NCI-H2196 treated with DMSO at 0.1 percent for 48 hours (cell line): ENCODE data around the gene POU2AF1.
"Not testable (repeated sequence)": the region's sequence is repeated elsewhere in the genome, so short reads cannot be mapped to it uniquely, and the experiment has no call there.

Experiments used
- DNase-seq: peaks from one replicate; lab custom pipeline; 2025; ENCODE audit not compliant: unreplicated experiment; lab: John Stamatoyannopoulos, UW

The POU2AF1 gene

GRCh38 chr11:111320728-111321568 is 58.1 kb downstream of the POU2AF1 start:
- no peak for DNase-seq

- not testable (repeated sequence) for DNase-seq
Measured at GRCh38 chr11:111320199-111320598, 58.9 kb downstream of the POU2AF1 start.

GRCh38 chr11:111319296-111319695 is 59.8 kb downstream of the POU2AF1 start:
- no peak for DNase-seq

GRCh38 chr11:111312076-111312475 is 67.0 kb downstream of the POU2AF1 start:
- no peak for DNase-seq

- DNase-seq = no peak
Measured at GRCh38 chr11:111310723-111311122, 68.4 kb downstream of the POU2AF1 start.

GRCh38 chr11:111310088-111310487 is 69.0 kb downstream of the POU2AF1 start:
- DNase-seq = peak; percentile 44

GRCh38 chr11:111309215-111309915 is 69.7 kb downstream of the POU2AF1 start:
- DNase-seq = no peak

- DNase-seq = peak; percentile 80
Measured at GRCh38 chr11:111308140-111308539, 70.9 kb downstream of the POU2AF1 start.

GRCh38 chr11:111307472-111308108 is 71.5 kb downstream of the POU2AF1 start:
- peak; percentile 68 for DNase-seq

- DNase-seq = no peak
Measured at GRCh38 chr11:111306321-111306720, 72.8 kb downstream of the POU2AF1 start.

- DNase-seq = no peak
Measured at GRCh38 chr11:111305876-111306275, 73.2 kb downstream of the POU2AF1 start.

GRCh38 chr11:111305162-111305802 is 73.8 kb downstream of the POU2AF1 start:
- DNase-seq = no peak

- DNase-seq = peak; percentile 93
Measured at GRCh38 chr11:111303461-111303860, 75.6 kb downstream of the POU2AF1 start.

- DNase-seq = no peak
Measured at GRCh38 chr11:111302298-111302697, 76.8 kb downstream of the POU2AF1 start.
